HG03064 (cell line): ENCODE measurements around the gene NXPH2.

Source experiments
- ATAC-seq: cut with Tn5 transposase; IDR thresholded peaks from one replicate; pipeline ENCODE4 v1.9.1; 2021; ENCODE audit warnings: low read depth; ENCODE audit not compliant: unreplicated experiment

NXPH2 gene

GRCh38 chr2:138713069-138713496, 67.1 kb downstream of the NXPH2 start:
- ATAC-seq = no peak

- ATAC-seq = peak; percentile 88
Measured at GRCh38 chr2:138712212-138712979, 67.8 kb downstream of the NXPH2 start.

GRCh38 chr2:138711812-138712211, 68.4 kb downstream of the NXPH2 start:
- ATAC-seq = peak; percentile 42

- ATAC-seq = no peak
Measured at GRCh38 chr2:138708682-138709241, 71.4 kb downstream of the NXPH2 start.

GRCh38 chr2:138707392-138708074, 72.7 kb downstream of the NXPH2 start:
- ATAC-seq = no peak

- ATAC-seq = no peak
Measured at GRCh38 chr2:138703242-138703641, 76.9 kb downstream of the NXPH2 start.

GRCh38 chr2:138700716-138701115, 79.5 kb downstream of the NXPH2 start:
- no peak for ATAC-seq

- ATAC-seq = no peak
Measured at GRCh38 chr2:138699421-138699820, 80.8 kb downstream of the NXPH2 start.

GRCh38 chr2:138698428-138698827, 81.8 kb downstream of the NXPH2 start:
- no peak for ATAC-seq

- no peak for ATAC-seq
Measured at GRCh38 chr2:138691667-138692066, 88.5 kb downstream of the NXPH2 start.

GRCh38 chr2:138689705-138690104, 90.5 kb downstream of the NXPH2 start:
- ATAC-seq = no peak

- no peak for ATAC-seq
Measured at GRCh38 chr2:138682163-138682562, 98.0 kb downstream of the NXPH2 start.

- ATAC-seq = no peak
Measured at GRCh38 chr2:138677221-138677620, 103.0 kb downstream of the NXPH2 start.

GRCh38 chr2:138676619-138677021, 103.6 kb downstream of the NXPH2 start:
- ATAC-seq = no peak

GRCh38 chr2:138671566-138671965, 108.6 kb downstream of the NXPH2 start:
- no peak for ATAC-seq

GRCh38 chr2:138670734-138671133, 109.5 kb downstream of the NXPH2 start:
- no peak for ATAC-seq

- ATAC-seq = no peak
Measured at GRCh38 chr2:138665937-138666336, 114.3 kb downstream of the NXPH2 start.

- ATAC-seq = no peak
Measured at GRCh38 chr2:138658187-138658894, 121.8 kb downstream of the NXPH2 start.

GRCh38 chr2:138654146-138654545, 126.0 kb downstream of the NXPH2 start:
- ATAC-seq = no peak

GRCh38 chr2:138652378-138652777, 127.8 kb downstream of the NXPH2 start:
- ATAC-seq = no peak

GRCh38 chr2:138649571-138649970, 130.6 kb downstream of the NXPH2 start:
- no peak for ATAC-seq
